ENCODE measurements around the gene COX19. TPM values are rescaled to one million over a fixed set of nuclear protein-coding genes. Genes with fewer than 3 reads are reported as not detected.
"Not testable (repeated sequence)": the region's sequence is repeated elsewhere in the genome, so short reads cannot be mapped to it uniquely, and the experiment has no call there.

COX19 gene
- total RNA-seq, 1 donor from 2014 or later: 22.4 TPM

GRCh38 chr7:924541-925231 lies 50.7 kb downstream of the COX19 start:
- H3K4me1 Mint-ChIP-seq: peaks cover 39% of the 10 kb centered on the region

GRCh38 chr7:924042-924441 lies 51.3 kb downstream of the COX19 start:
- H3K4me3 Mint-ChIP-seq, H3K27me3 Mint-ChIP-seq, H3K9me3 Mint-ChIP-seq, DNase-seq, H3K27ac Mint-ChIP-seq: not testable (repeated sequence)
- peaks cover 38% of the 10 kb centered on the region for H3K4me1 Mint-ChIP-seq
- H3K36me3 Mint-ChIP-seq (ENCODE audit: low read depth): peaks cover 26% of the 10 kb centered on the region
- intact Hi-C loops (cut with micrococcal nuclease): loop anchor here (5.0 kb wide), 4 partner anchors 33 to 322 kb away; partner anchors contain the start of genes GPR146 and SUN1

More at GRCh38 chr7:924541-925231, 50.7 kb downstream of the COX19 start:
- intact Hi-C loops (cut with micrococcal nuclease): loop anchor here (5.0 kb wide), 4 partner anchors 33 to 322 kb away; partner anchors contain the start of genes GPR146 and SUN1
- Mint-ChIP-seq H3K27me3 (no peaks in the 10 kb centered on the region), H3K9me3 (no peaks in the 10 kb centered on the region), H3K4me3 (peak overlapping the region; percentile 90), H3K36me3 (ENCODE audit: low read depth) (peaks cover 25% of the 10 kb centered on the region), H3K27ac (peak overlapping the region; percentile 95)
- DNase-seq: peak; percentile 79

- Mint-ChIP-seq H3K4me3 (peak overlapping the region; percentile 87), H3K9me3 (no peaks in the 10 kb centered on the region), H3K27ac (peak overlapping the region; percentile 96), H3K4me1 (peaks cover 34% of the 10 kb centered on the region), H3K36me3 (ENCODE audit: low read depth) (peaks cover 20% of the 10 kb centered on the region), H3K27me3 (no peaks in the 10 kb centered on the region)
- DNase-seq: peak; percentile 97
- intact Hi-C loops (cut with micrococcal nuclease): loop anchor here (1.0 to 5.0 kb wide), 8 partner anchors 15 to 321 kb away; partner anchors contain the start of genes COX19, GET4, GPR146 and SUN1
These were observed 52.0 kb downstream of the COX19 start for GRCh38 chr7:923108-924041.

- intact Hi-C loops (cut with micrococcal nuclease): loop anchor here (1.0 to 5.0 kb wide), 8 partner anchors 14 to 320 kb away; partner anchors contain the start of genes COX19, GET4, GPR146 and SUN1
- DNase-seq: peak; percentile 74
- Mint-ChIP-seq H3K27me3 (no peaks in the 10 kb centered on the region), H3K36me3 (ENCODE audit: low read depth) (peaks cover 20% of the 10 kb centered on the region), H3K27ac (peak overlapping the region; percentile 96), H3K4me1 (peaks cover 32% of the 10 kb centered on the region), H3K4me3 (peak overlapping the region; percentile 87), H3K9me3 (no peaks in the 10 kb centered on the region)
These were observed 52.8 kb downstream of the COX19 start for GRCh38 chr7:922334-923107.

GRCh38 chr7:921581-922333 lies 53.6 kb downstream of the COX19 start:
- intact Hi-C loops (cut with micrococcal nuclease): loop anchor here (2.0 to 5.0 kb wide), 6 partner anchors 13 to 319 kb away; partner anchors contain the start of genes COX19, GPR146 and SUN1
- Mint-ChIP-seq H3K4me1 (peaks cover 29% of the 10 kb centered on the region), H3K27ac (peak overlapping the region; percentile 96), H3K27me3 (no peaks in the 10 kb centered on the region), H3K36me3 (ENCODE audit: low read depth) (peaks cover 17% of the 10 kb centered on the region), H3K9me3 (no peaks in the 10 kb centered on the region), H3K4me3 (peak overlapping the region; percentile 87)
- DNase-seq: peak; percentile 71

- H3K27ac Mint-ChIP-seq: peak overlapping the region; percentile 78
- peak overlapping the region; percentile 43 for H3K4me3 Mint-ChIP-seq
- peaks cover 17% of the 10 kb centered on the region for H3K36me3 Mint-ChIP-seq (ENCODE audit: low read depth)
- no peaks in the 10 kb centered on the region for H3K27me3 Mint-ChIP-seq
- DNase-seq: no peak
- H3K4me1 Mint-ChIP-seq: peaks cover 29% of the 10 kb centered on the region
- intact Hi-C loops (cut with micrococcal nuclease): loop anchor here (5.0 kb wide), 4 partner anchors 36 to 319 kb away; partner anchors contain the start of genes GPR146 and SUN1
- no peaks in the 10 kb centered on the region for H3K9me3 Mint-ChIP-seq
These were observed 54.3 kb downstream of the COX19 start for GRCh38 chr7:921071-921461.

GRCh38 chr7:920351-921070 lies 54.8 kb downstream of the COX19 start:
- intact Hi-C loops (cut with micrococcal nuclease): loop anchor here (5.0 kb wide), 4 partner anchors 37 to 318 kb away; partner anchors contain the start of genes GPR146 and SUN1
- peaks cover 29% of the 10 kb centered on the region for H3K4me1 Mint-ChIP-seq
- peak overlapping the region; percentile 78 for H3K27ac Mint-ChIP-seq
- no peaks in the 10 kb centered on the region for H3K27me3 Mint-ChIP-seq
- peak overlapping the region; percentile 43 for H3K4me3 Mint-ChIP-seq
- peaks cover 17% of the 10 kb centered on the region for H3K36me3 Mint-ChIP-seq (ENCODE audit: low read depth)
- DNase-seq: peak; percentile 63
- H3K9me3 Mint-ChIP-seq: no peaks in the 10 kb centered on the region

- H3K27me3 Mint-ChIP-seq: no peaks in the 10 kb centered on the region
- DNase-seq: peak; percentile 48
- intact Hi-C loops (cut with micrococcal nuclease): loop anchor here (5.0 kb wide), 4 partner anchors 37 to 318 kb away; partner anchors contain the start of genes GPR146 and SUN1
These were observed 55.4 kb downstream of the COX19 start for GRCh38 chr7:919924-920341.

GRCh38 chr7:919114-919442 lies 56.3 kb downstream of the COX19 start:
- Mint-ChIP-seq H3K27ac (peak overlapping the region; percentile 85), H3K4me3 (peak overlapping the region; percentile 52)
- intact Hi-C loops (cut with micrococcal nuclease): no loop called here

More at GRCh38 chr7:919924-920341, 55.4 kb downstream of the COX19 start:
- Mint-ChIP-seq H3K4me3 (no peak overlapping the region), H3K36me3 (ENCODE audit: low read depth) (peaks cover 17% of the 10 kb centered on the region), H3K9me3 (no peaks in the 10 kb centered on the region), H3K4me1 (peaks cover 28% of the 10 kb centered on the region), H3K27ac (no peak overlapping the region)

GRCh38 chr7:918441-919113 lies 56.8 kb downstream of the COX19 start:
- H3K4me3 Mint-ChIP-seq: no peak overlapping the region
- intact Hi-C loops (cut with micrococcal nuclease): no loop called here
- no peaks in the 10 kb centered on the region for H3K27me3 Mint-ChIP-seq
- H3K4me1 Mint-ChIP-seq: peaks cover 24% of the 10 kb centered on the region
- no peaks in the 10 kb centered on the region for H3K9me3 Mint-ChIP-seq
- no peak for DNase-seq
- no peak overlapping the region for H3K27ac Mint-ChIP-seq
- H3K36me3 Mint-ChIP-seq (ENCODE audit: low read depth): peaks cover 14% of the 10 kb centered on the region

More at GRCh38 chr7:919114-919442, 56.3 kb downstream of the COX19 start:
- H3K9me3 Mint-ChIP-seq: no peaks in the 10 kb centered on the region
- H3K36me3 Mint-ChIP-seq (ENCODE audit: low read depth): peaks cover 14% of the 10 kb centered on the region
- peak; percentile 52 for DNase-seq
- peaks cover 24% of the 10 kb centered on the region for H3K4me1 Mint-ChIP-seq
- no peaks in the 10 kb centered on the region for H3K27me3 Mint-ChIP-seq

- intact Hi-C loops (cut with micrococcal nuclease): no loop called here
- peaks cover 12% of the 10 kb centered on the region for H3K36me3 Mint-ChIP-seq (ENCODE audit: low read depth)
- peaks cover 19% of the 10 kb centered on the region for H3K4me1 Mint-ChIP-seq
- no peak overlapping the region for H3K27ac Mint-ChIP-seq
- no peaks in the 10 kb centered on the region for H3K27me3 Mint-ChIP-seq
- no peak overlapping the region for H3K4me3 Mint-ChIP-seq
- no peak for DNase-seq
- H3K9me3 Mint-ChIP-seq: no peaks in the 10 kb centered on the region
These were observed 57.3 kb downstream of the COX19 start for GRCh38 chr7:918118-918425.
